ENCODE data around the gene CFAP92.
A peak's percentile ranks its signal among the peaks of the same experiment; 100 is the strongest.

CFAP92 gene

DNA sequence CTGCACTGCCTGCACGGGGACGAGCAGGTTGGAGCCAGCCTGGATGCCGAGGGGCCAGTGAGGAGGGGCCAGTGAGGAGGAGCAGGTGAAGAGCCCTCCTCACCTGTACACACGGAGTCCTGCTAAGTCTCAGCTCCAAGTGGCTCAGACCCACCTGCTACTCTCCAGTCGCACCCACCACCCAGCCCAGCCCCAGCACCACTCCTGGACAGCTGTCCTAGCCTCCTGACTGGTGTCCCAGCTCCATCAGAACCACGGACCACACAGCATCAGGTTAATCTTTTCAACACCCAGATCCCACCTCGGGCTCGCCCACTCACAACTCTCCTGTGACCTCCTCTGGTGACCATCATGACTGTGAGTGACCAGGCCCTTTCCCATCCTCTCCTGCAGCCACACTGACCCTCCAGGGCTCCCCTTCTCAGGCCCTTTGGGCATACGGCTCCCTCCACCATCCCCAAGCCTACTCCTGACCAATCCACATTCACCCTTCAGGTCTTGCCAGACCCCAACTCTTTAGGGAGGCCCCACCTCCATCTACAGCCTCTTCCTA, 21.0 kb upstream of the CFAP92 start:
- H3K9me3 ChIP-seq (ENCODE audit: insufficient read depth, low read depth, low read length): no peaks in the 10 kb centered on the region
- peaks cover 9% of the 10 kb centered on the region; the same call in 1 of the 2 replicates for H3K27me3 ChIP-seq (ENCODE audit: insufficient read depth, low read length)
- H3K36me3 ChIP-seq (ENCODE audit: insufficient read depth, low read depth, low read length): no peaks in the 10 kb centered on the region
- H3K4me1 ChIP-seq (ENCODE audit: insufficient read depth, low read length): no peaks in the 10 kb centered on the region
- no peak overlapping the region for H3K4me3 ChIP-seq (ENCODE audit: low read length)
- no peak overlapping the region for H3K9ac ChIP-seq (ENCODE audit: low read depth, low read length)
- no peak overlapping the region for H3K27ac ChIP-seq (ENCODE audit: low read length)

DNA sequence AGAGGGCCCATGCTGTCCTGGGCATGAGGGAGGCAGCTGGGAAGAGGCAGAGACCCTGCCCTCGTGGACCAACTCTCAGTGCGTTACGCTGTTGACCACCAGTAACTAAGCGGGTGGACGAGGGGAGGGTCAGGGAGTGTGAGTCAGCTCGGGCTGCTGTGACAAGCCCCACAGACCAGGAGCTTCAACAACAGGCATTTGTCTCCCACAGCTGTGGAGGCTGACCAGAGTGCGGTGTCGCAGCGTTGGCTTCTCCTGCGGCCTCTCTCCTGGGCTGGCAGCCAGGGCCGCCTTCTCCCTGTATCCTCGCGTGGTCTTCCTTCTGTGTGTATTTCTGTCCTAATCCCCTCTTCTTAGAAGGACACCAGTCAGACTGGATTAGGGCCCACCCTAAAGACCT, 20.3 kb upstream of the CFAP92 start:
- Histone ChIP-seq H3K36me3 (ENCODE audit: insufficient read depth, low read depth, low read length) (no peaks in the 10 kb centered on the region), H3K4me3 (ENCODE audit: low read length) (no peak overlapping the region), H3K9ac (ENCODE audit: low read depth, low read length) (no peak overlapping the region), H3K27ac (ENCODE audit: low read length) (no peak overlapping the region), H3K9me3 (ENCODE audit: insufficient read depth, low read depth, low read length) (no peaks in the 10 kb centered on the region), H3K27me3 (ENCODE audit: insufficient read depth, low read length) (peaks cover 8% of the 10 kb centered on the region; the same call in 1 of the 2 replicates), H3K4me1 (ENCODE audit: insufficient read depth, low read length) (no peaks in the 10 kb centered on the region)

- Histone ChIP-seq H3K27me3 (ENCODE audit: insufficient read depth, low read length) (peaks cover 4% of the 10 kb centered on the region), H3K36me3 (ENCODE audit: insufficient read depth, low read depth, low read length) (no peaks in the 10 kb centered on the region), H3K9me3 (ENCODE audit: insufficient read depth, low read depth, low read length) (no peaks in the 10 kb centered on the region)
Measured at GRCh38 chr3:129013491-129013891, 19.6 kb upstream of the CFAP92 start.

DNA sequence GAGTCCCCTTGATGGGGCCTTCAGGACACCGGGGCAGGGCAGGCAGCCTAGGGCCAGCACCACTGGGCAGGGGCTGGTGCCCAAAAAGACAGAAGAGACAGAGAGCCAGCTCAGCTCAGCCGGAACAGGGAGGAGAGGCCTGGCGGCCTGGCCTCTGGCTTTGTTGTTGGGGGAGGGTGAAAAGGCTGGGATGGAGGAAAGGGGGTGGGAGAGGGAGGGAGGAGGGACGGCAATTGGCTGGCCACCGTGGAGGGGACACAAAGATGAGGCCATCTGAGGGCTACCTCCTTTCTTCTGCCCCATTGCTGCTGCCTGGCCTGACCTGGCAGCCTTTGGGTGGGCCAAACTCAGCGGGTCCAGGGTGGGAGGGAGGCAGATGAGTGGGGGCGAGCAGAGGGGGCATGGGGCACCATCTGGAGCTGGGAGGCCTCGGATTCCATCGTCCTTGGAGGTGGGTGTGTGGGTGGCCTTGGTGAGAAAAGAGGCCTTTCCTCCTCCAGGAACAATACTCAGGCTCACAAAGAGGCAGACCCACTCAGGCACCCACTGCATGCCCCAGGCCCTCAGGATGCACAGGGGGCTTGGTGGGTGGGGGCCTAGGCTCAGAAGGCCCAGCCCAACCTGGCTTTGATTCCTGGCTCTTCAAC, 16.6 kb upstream of the CFAP92 start:
- H3K27me3 ChIP-seq (ENCODE audit: insufficient read depth, low read length): peaks cover 32% of the 10 kb centered on the region
- no peak overlapping the region for H3K9ac ChIP-seq (ENCODE audit: low read depth, low read length)
- H3K4me3 ChIP-seq (ENCODE audit: low read length): no peak overlapping the region
- no peaks in the 10 kb centered on the region for H3K4me1 ChIP-seq (ENCODE audit: insufficient read depth, low read length)
- no peaks in the 10 kb centered on the region for H3K36me3 ChIP-seq (ENCODE audit: insufficient read depth, low read depth, low read length)
- no peak overlapping the region for H3K27ac ChIP-seq (ENCODE audit: low read length)
- no peaks in the 10 kb centered on the region for H3K9me3 ChIP-seq (ENCODE audit: insufficient read depth, low read depth, low read length)

More at GRCh38 chr3:129013491-129013891, 19.6 kb upstream of the CFAP92 start:
- Histone ChIP-seq H3K4me3 (ENCODE audit: low read length) (no peak overlapping the region), H3K27ac (ENCODE audit: low read length) (no peak overlapping the region), H3K4me1 (ENCODE audit: insufficient read depth, low read length) (no peaks in the 10 kb centered on the region), H3K9ac (ENCODE audit: low read depth, low read length) (no peak overlapping the region)

DNA sequence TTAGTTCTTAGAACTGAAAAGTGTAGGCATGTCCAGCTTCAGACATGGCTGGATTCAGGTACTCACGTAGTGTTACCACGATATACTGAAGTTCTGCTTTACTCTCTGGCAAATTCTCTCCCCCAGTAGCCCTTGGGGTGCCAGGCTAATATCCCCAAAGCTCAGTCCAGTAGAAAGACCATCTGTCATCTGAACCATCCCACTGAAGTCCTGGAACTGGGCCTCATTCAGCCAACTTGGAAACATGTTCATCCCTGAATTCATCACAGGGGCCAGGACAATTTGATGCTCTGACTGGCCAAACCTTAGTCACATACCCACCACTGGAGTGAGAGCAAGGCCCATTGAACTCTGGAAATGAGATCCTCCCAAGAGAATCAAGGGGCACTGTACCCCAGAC, 15.4 kb upstream of the CFAP92 start:
- Histone ChIP-seq H3K27ac (ENCODE audit: low read length) (no peak overlapping the region), H3K36me3 (ENCODE audit: insufficient read depth, low read depth, low read length) (no peaks in the 10 kb centered on the region), H3K4me3 (ENCODE audit: low read length) (no peak overlapping the region), H3K27me3 (ENCODE audit: insufficient read depth, low read length) (peaks cover 44% of the 10 kb centered on the region), H3K4me1 (ENCODE audit: insufficient read depth, low read length) (no peaks in the 10 kb centered on the region), H3K9me3 (ENCODE audit: insufficient read depth, low read depth, low read length) (no peaks in the 10 kb centered on the region), H3K9ac (ENCODE audit: low read depth, low read length) (no peak overlapping the region)

DNA sequence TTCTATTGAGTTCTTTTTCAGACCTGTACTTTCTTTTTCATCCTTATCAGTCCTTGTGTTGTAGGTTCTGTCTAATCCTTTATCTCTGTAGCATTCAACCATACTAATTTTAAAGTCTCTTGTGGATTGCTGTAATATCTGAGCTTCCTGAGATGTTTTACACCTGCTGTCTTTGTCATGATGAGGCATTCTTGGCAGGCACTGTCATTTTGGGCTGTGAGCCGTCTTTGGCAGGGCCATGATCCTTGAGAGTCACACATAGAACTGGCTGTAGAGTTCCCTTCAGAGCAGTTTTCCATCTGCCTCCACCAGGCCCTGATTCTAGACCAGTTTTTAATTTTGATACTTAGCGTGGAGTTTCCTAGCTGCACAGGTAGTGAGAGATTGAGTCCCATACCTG, 13.9 kb upstream of the CFAP92 start:
- no peaks in the 10 kb centered on the region for H3K36me3 ChIP-seq (ENCODE audit: insufficient read depth, low read depth, low read length)
- H3K4me1 ChIP-seq (ENCODE audit: insufficient read depth, low read length): no peaks in the 10 kb centered on the region; the same call in 1 of the 2 replicates
- H3K27ac ChIP-seq (ENCODE audit: low read length): no peak overlapping the region
- no peak overlapping the region for H3K9ac ChIP-seq (ENCODE audit: low read depth, low read length)
- no peak overlapping the region for H3K4me3 ChIP-seq (ENCODE audit: low read length)
- H3K9me3 ChIP-seq (ENCODE audit: insufficient read depth, low read depth, low read length): no peaks in the 10 kb centered on the region
- peaks cover 59% of the 10 kb centered on the region for H3K27me3 ChIP-seq (ENCODE audit: insufficient read depth, low read length)

- Histone ChIP-seq H3K27ac (ENCODE audit: low read length) (no peak overlapping the region), H3K27me3 (ENCODE audit: insufficient read depth, low read length) (peaks cover 68% of the 10 kb centered on the region), H3K4me1 (ENCODE audit: insufficient read depth, low read length) (no peaks in the 10 kb centered on the region; the same call in 1 of the 2 replicates), H3K9ac (ENCODE audit: low read depth, low read length) (no peak overlapping the region), H3K9me3 (ENCODE audit: insufficient read depth, low read depth, low read length) (no peaks in the 10 kb centered on the region), H3K36me3 (ENCODE audit: insufficient read depth, low read depth, low read length) (no peaks in the 10 kb centered on the region), H3K4me3 (ENCODE audit: low read length) (no peak overlapping the region)
Measured at GRCh38 chr3:129006864-129007263, 13.0 kb upstream of the CFAP92 start.

DNA sequence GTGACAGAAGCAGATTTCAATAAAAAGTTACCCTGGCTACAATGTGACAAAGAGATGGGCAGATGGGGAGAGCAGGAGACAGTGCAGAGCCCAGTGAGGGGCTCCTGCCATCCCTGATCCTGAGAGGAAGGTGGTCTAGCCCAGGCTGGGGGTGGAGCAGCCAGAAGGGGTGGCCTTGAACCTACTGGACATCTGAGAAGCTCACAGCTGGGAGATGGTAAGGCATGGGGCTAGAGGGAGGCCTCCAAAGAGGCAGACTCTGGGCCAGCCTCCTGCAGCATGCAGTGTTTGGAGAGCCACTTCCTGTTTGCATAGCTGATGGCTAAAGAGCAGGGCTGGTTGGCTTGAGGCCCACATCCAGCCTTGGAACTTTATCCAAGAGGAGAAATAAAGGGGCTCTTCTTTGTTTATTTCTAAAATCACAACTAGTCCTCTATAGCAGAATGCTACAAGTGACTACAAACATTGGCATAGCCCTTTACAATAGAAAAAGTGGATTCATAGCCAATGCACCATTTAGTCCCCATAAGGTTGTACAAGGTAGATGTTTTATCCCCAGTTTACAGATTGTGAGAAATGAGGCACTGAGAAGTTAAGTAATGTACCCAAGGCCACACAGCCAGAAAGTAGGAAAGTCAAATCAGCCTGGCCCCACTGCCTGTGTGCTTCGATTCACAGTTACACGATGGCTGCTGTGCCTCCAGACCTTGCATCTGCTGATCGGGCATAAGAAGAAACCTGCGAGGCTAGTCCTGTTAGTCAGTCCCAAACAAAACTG, 11.8 kb upstream of the CFAP92 start:
- Histone ChIP-seq H3K9ac (ENCODE audit: low read depth, low read length) (no peak overlapping the region), H3K36me3 (ENCODE audit: insufficient read depth, low read depth, low read length) (no peaks in the 10 kb centered on the region), H3K9me3 (ENCODE audit: insufficient read depth, low read depth, low read length) (no peaks in the 10 kb centered on the region), H3K27ac (ENCODE audit: low read length) (no peak overlapping the region), H3K4me1 (ENCODE audit: insufficient read depth, low read length) (peaks cover 1% of the 10 kb centered on the region; the same call in 1 of the 2 replicates), H3K4me3 (ENCODE audit: low read length) (no peak overlapping the region), H3K27me3 (ENCODE audit: insufficient read depth, low read length) (peaks cover 80% of the 10 kb centered on the region)

DNA sequence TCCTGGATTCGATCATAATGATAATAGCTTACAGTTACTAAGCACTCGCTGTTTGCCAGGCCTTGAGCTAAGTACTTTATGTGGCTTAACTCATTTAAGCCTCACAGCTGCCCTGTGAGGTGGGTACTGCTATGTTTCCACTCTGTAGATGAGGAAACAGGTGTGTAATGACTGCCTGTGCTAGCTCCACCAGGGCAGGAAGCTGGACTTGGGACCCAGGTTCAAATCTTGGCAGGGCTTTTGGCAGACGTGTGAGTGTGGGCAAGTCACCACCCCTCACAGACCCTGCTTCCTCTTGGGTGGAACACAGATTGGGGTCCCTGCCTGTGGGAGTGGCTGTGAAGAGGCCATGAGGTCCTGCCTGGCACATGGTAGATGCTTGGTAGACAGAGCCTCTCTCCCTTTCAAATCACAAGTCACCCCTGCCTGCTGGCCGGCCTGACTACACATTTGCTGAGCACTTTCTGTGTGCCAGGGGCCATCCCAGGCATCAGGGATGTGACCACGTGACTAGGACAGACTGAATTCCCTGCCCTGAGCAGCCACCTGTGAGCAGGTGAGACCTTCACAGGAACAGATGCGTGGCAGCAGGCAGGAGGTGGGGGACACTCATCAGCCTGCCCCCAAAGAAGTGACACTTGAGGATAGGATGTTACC, 10.9 kb upstream of the CFAP92 start:
- no peaks in the 10 kb centered on the region for H3K36me3 ChIP-seq (ENCODE audit: insufficient read depth, low read depth, low read length)
- no peak overlapping the region for H3K9ac ChIP-seq (ENCODE audit: low read depth, low read length)
- H3K27me3 ChIP-seq (ENCODE audit: insufficient read depth, low read length): peaks cover 89% of the 10 kb centered on the region
- no peak overlapping the region for H3K27ac ChIP-seq (ENCODE audit: low read length)
- no peaks in the 10 kb centered on the region for H3K9me3 ChIP-seq (ENCODE audit: insufficient read depth, low read depth, low read length)
- H3K4me1 ChIP-seq (ENCODE audit: insufficient read depth, low read length): peaks cover 4% of the 10 kb centered on the region; the same call in 1 of the 2 replicates
- H3K4me3 ChIP-seq (ENCODE audit: low read length): no peak overlapping the region

DNA sequence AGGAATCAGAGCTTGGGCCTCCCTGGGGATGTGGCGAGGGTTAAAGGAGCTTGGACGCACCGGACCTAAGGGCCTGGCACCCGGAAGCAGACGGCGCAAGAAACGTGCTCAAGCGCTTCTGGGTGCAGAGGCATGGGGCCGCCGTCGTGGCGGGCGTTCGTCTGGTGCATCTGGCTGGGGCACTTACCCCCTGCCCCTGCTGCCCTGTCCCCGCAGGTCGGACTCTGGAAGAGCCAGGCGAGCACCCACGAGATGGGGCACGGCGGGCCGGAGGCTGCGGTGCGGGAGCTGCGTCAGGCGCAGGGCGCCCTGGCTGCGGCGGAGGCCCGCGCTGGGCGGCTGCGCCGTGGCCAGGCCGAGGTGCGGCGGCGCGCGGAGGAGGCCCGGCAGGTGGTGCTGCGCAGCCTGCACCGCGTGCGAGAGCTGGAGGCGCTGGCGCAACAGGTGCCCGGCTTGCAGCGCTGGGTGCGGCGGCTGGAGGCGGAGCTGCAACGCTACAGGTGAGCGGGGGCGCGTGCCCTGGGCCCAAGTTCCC, 9.8 kb upstream of the CFAP92 start:
- peak overlapping the region; percentile 50 for H3K4me3 ChIP-seq (ENCODE audit: low read length)
- H3K27ac ChIP-seq (ENCODE audit: low read length): no peak overlapping the region
- H3K4me1 ChIP-seq (ENCODE audit: insufficient read depth, low read length): peaks cover 8% of the 10 kb centered on the region; the same call in 1 of the 2 replicates
- H3K36me3 ChIP-seq (ENCODE audit: insufficient read depth, low read depth, low read length): no peaks in the 10 kb centered on the region
- H3K27me3 ChIP-seq (ENCODE audit: insufficient read depth, low read length): peaks cover 100% of the 10 kb centered on the region
- H3K9me3 ChIP-seq (ENCODE audit: insufficient read depth, low read depth, low read length): no peaks in the 10 kb centered on the region
- H3K9ac ChIP-seq (ENCODE audit: low read depth, low read length): no peak overlapping the region
